Stimulated activated memory B cell treated with anti-CD40 and anti-IgM and Interleukin-4, amounts not matched to agents 10 μg/mL and 1 μg/mL and 100 μg/mL, for 72 hours (primary cell): Measurements from ENCODE around the gene CFAP206.
A peak's percentile ranks its signal among the peaks of the same experiment; 100 is the strongest.
"Not testable (repeated sequence)": the region's sequence is repeated elsewhere in the genome, so short reads cannot be mapped to it uniquely, and the experiment has no call there.

Experiments used
- ATAC-seq: fragments of 150-1000 bp; cut with Tn5 transposase; 2 replicates; pipeline ENCODE4 v1.10.0; 2021
- H3K27ac Mint-ChIP-seq: one replicate; pipeline ENCODE4 v1.8.0; 2022; ENCODE audit warnings: mild to moderate bottlenecking, mixed read lengths
- H3K27me3 Mint-ChIP-seq: one replicate; pipeline ENCODE4 v1.8.0; 2022; ENCODE audit warnings: mixed read lengths
- H3K36me3 Mint-ChIP-seq: one replicate; pipeline ENCODE4 v1.8.0; 2022; ENCODE audit warnings: mixed read lengths
- H3K4me1 Mint-ChIP-seq: one replicate; pipeline ENCODE4 v1.8.0; 2022; ENCODE audit warnings: mixed read lengths
- H3K4me3 Mint-ChIP-seq: one replicate; pipeline ENCODE4 v1.8.0; 2022; ENCODE audit warnings: mild to moderate bottlenecking, moderate library complexity, mixed read lengths
- H3K9me3 Mint-ChIP-seq: one replicate; pipeline ENCODE4 v1.8.0; 2022; ENCODE audit warnings: mixed read lengths

Gene CFAP206

GRCh38 chr6:87472525-87473418 lies 65.0 kb downstream of the CFAP206 start, which contains the start of gene SLC35A1:
Gene SLC35A1 (plus strand): TSS chr6:87472974. CDS start chr6:87473004, 30 bp downstream.
- ATAC-seq = peak; percentile 99
- Mint-ChIP-seq H3K4me1 (peaks cover 15% of the 10 kb centered on the region), H3K4me3 (peak within 1 kb of the TSS; percentile 96), H3K27me3 (peaks cover 10% of the 10 kb centered on the region), H3K36me3 (peaks cover under 1% of the 10 kb centered on the region), H3K9me3 (no peaks in the 10 kb centered on the region), H3K27ac (peak within 1 kb of the TSS; percentile 94)

GRCh38 chr6:87473419-87473903 lies 65.7 kb downstream of the CFAP206 start:
- peak; percentile 86 for ATAC-seq
- peaks cover 15% of the 10 kb centered on the region for H3K4me1 Mint-ChIP-seq
- H3K27me3 Mint-ChIP-seq = peaks cover 3% of the 10 kb centered on the region
- H3K4me3 Mint-ChIP-seq = peak overlapping the region; percentile 96
- peaks cover 8% of the 10 kb centered on the region for H3K36me3 Mint-ChIP-seq
- no peaks in the 10 kb centered on the region for H3K9me3 Mint-ChIP-seq
- peak overlapping the region; percentile 94 for H3K27ac Mint-ChIP-seq

DNA sequence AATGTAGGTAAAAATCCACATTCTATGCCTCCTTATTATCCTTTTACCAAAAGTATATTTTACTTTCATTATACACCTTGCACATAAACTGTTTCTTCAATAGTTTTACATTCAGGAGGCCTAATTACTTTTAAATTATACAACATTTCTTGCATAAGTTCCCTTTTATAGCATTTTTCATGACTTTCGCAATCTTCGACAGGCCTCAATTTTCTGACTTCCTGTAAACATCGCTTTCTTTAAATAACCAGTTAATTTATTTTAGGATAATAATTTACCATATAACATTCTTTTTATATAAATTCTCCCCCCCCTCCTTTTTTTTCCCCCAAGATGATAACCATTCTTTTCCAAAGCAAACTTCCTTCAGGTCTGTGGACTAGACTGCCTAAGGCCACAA lies 74.2 kb downstream of the CFAP206 start:
- no peak for ATAC-seq
- Mint-ChIP-seq H3K9me3 (no peaks in the 10 kb centered on the region), H3K4me3 (no peak overlapping the region), H3K27ac (no peak overlapping the region), H3K27me3 (no peaks in the 10 kb centered on the region), H3K4me1 (no peaks in the 10 kb centered on the region), H3K36me3 (peaks cover 26% of the 10 kb centered on the region)

DNA sequence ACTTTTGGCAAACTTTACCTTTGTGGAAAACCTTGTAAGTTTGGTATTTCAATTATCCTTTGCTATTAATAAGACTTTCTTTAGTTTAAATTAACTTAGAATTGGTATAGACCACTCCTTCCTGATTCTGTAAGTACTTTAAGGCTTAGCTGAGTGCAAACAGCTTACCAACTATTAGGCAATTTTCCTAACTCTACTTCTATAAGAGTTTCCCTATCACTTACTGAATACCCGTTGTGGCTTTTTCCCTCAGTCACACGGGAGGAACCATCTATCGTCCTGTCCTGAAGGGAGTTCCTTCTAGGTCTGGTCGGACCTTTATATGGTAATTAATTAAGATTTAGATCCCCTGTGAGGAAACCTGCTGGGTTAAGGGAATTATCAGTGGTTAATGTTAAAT lies 74.6 kb downstream of the CFAP206 start:
- Mint-ChIP-seq H3K27ac (no peak overlapping the region), H3K4me1 (no peaks in the 10 kb centered on the region), H3K9me3 (no peaks in the 10 kb centered on the region), H3K4me3 (no peak overlapping the region), H3K36me3 (peaks cover 26% of the 10 kb centered on the region), H3K27me3 (no peaks in the 10 kb centered on the region)
- ATAC-seq = no peak

- H3K9me3 Mint-ChIP-seq = no peaks in the 10 kb centered on the region
- peaks cover 20% of the 10 kb centered on the region for H3K36me3 Mint-ChIP-seq
These were observed 76.2 kb downstream of the CFAP206 start for GRCh38 chr6:87483929-87484328.

GRCh38 chr6:87484491-87484890 lies 76.7 kb downstream of the CFAP206 start:
- Mint-ChIP-seq H3K4me1 (no peaks in the 10 kb centered on the region), H3K36me3 (peaks cover 18% of the 10 kb centered on the region), H3K27ac (no peak overlapping the region), H3K4me3 (no peak overlapping the region), H3K27me3 (no peaks in the 10 kb centered on the region), H3K9me3 (no peaks in the 10 kb centered on the region)
- ATAC-seq = no peak

More at GRCh38 chr6:87483929-87484328, 76.2 kb downstream of the CFAP206 start:
- no peaks in the 10 kb centered on the region for H3K4me1 Mint-ChIP-seq
- ATAC-seq = no peak
- no peaks in the 10 kb centered on the region for H3K27me3 Mint-ChIP-seq
- H3K27ac Mint-ChIP-seq = no peak overlapping the region
- H3K4me3 Mint-ChIP-seq = no peak overlapping the region

GRCh38 chr6:87487555-87487954 lies 79.8 kb downstream of the CFAP206 start:
- H3K9me3 Mint-ChIP-seq = no peaks in the 10 kb centered on the region
- no peak for ATAC-seq
- H3K4me1 Mint-ChIP-seq = no peaks in the 10 kb centered on the region
- H3K27ac Mint-ChIP-seq = no peak overlapping the region
- H3K4me3 Mint-ChIP-seq = no peak overlapping the region
- H3K27me3 Mint-ChIP-seq = no peaks in the 10 kb centered on the region
- peaks cover 18% of the 10 kb centered on the region for H3K36me3 Mint-ChIP-seq

GRCh38 chr6:87489326-87489725 lies 81.6 kb downstream of the CFAP206 start:
- not testable (repeated sequence) for ATAC-seq, H3K4me3 Mint-ChIP-seq, H3K27ac Mint-ChIP-seq, H3K4me1 Mint-ChIP-seq, H3K27me3 Mint-ChIP-seq, H3K9me3 Mint-ChIP-seq
- peaks cover 18% of the 10 kb centered on the region for H3K36me3 Mint-ChIP-seq

DNA sequence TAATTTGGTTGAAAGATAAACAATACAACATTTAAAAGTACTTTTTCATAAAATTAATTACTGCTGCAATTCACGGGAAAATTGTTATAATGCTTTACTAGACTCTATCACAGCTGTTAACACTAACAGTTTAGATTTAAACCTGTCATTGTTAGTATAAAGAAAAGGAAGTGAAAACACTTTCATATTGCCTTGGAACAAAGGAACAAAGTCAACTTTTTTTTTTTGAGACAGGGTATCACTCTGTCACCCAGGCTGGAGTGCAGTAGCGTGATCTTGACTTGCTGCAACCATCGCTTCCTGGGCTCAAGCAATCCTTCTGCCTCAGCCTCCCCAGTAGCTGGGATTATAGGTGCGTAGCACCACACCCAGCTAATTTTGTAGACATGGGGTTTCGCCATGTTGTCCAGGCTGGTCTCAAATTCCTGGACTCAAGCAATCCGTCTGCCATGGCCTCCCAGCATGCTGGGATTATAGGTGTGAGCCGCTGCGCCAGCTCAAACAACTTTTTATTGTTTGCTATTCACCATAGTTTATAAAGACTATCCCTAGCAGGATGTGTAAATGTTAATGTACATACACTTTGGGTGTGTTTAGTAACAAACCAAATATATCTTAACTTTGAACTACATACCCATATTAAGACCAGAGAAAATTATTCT lies 87.1 kb downstream of the CFAP206 start:
- Mint-ChIP-seq H3K36me3 (peaks cover 12% of the 10 kb centered on the region), H3K27me3 (no peaks in the 10 kb centered on the region), H3K4me1 (peaks cover 6% of the 10 kb centered on the region), H3K9me3 (no peaks in the 10 kb centered on the region), H3K27ac (no peak overlapping the region), H3K4me3 (no peak overlapping the region)
- ATAC-seq = peak; percentile 50

GRCh38 chr6:87498048-87498447 lies 90.3 kb downstream of the CFAP206 start:
- Mint-ChIP-seq H3K4me1 (peaks cover 2% of the 10 kb centered on the region), H3K36me3 (peaks cover 21% of the 10 kb centered on the region), H3K9me3 (no peaks in the 10 kb centered on the region), H3K27me3 (no peaks in the 10 kb centered on the region), H3K4me3 (no peak overlapping the region), H3K27ac (no peak overlapping the region)
- no peak for ATAC-seq

- no peaks in the 10 kb centered on the region for H3K4me1 Mint-ChIP-seq
- ATAC-seq = no peak
- H3K9me3 Mint-ChIP-seq = no peaks in the 10 kb centered on the region
- H3K27me3 Mint-ChIP-seq = no peaks in the 10 kb centered on the region
- H3K27ac Mint-ChIP-seq = peak overlapping the region; percentile 6
- peaks cover 46% of the 10 kb centered on the region for H3K36me3 Mint-ChIP-seq
- H3K4me3 Mint-ChIP-seq = no peak overlapping the region
These were observed 94.2 kb downstream of the CFAP206 start for GRCh38 chr6:87501809-87502572.

- H3K4me1 Mint-ChIP-seq = no peaks in the 10 kb centered on the region
- no peak for ATAC-seq
- peaks cover 43% of the 10 kb centered on the region for H3K36me3 Mint-ChIP-seq
- H3K9me3 Mint-ChIP-seq = no peaks in the 10 kb centered on the region
- H3K27ac Mint-ChIP-seq = peak overlapping the region; percentile 32
- no peak overlapping the region for H3K4me3 Mint-ChIP-seq
- no peaks in the 10 kb centered on the region for H3K27me3 Mint-ChIP-seq
These were observed 96.7 kb downstream of the CFAP206 start for GRCh38 chr6:87504441-87504840.
